ENCODE data around the gene CACNA1I. TPM values are rescaled to one million over a fixed set of nuclear protein-coding genes. Genes with fewer than 3 reads are reported as not detected.

CACNA1I gene
- total and polyA plus RNA-seq, 4 donors = 1.2 to 8.5 (median 5.6) TPM

DNA sequence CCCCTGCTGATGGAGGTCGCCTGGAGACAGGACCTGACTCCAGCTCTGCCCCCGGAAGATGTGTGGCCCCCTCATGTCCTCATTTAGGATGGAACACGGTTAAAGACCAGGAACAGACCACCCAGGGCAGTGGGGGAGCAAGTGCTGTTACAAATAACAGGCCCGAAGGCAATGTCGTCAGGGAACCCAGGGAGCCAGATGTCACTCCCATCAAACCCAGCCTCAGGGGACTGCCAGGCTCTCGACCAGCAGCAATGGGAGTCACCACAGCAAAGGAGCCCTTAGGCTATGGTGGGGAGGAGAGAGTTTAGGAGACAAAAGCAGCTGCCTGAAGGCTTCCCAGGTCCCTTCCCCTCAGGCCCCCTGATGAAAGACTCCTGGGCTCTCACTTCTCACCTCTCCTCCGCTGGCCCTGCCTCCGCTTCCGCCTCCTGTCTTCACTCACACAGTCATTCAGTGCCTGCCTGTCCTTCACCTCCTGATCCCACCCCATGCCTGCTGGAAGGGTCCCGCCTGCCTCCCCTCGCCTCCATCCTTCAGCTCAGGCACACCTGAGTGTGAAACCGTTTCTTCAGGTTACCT is 42.4 kb upstream of the CACNA1I start:
- DNase-seq (ENCODE audit: low read depth in 4 of 6, low spot score in 6 of 6) = no peak
- no peak overlapping the region for H3K4me3 ChIP-seq (ENCODE audit: low read depth, low read length)
- no peaks in the 10 kb centered on the region for H3K27me3 ChIP-seq (ENCODE audit: control insufficient read depth, insufficient read depth, low read length)
- no peaks in the 10 kb centered on the region for H3K9me3 ChIP-seq (ENCODE audit: control insufficient read depth, insufficient read depth, low read length)
- H3K27ac ChIP-seq (ENCODE audit: low read depth, low read length) = no peak overlapping the region
- 66% methylated on average over 9 of the region's 12 CpGs for WGBS (ENCODE audit: insufficient coverage)
- peaks cover 80% of the 10 kb centered on the region for H3K4me1 ChIP-seq (ENCODE audit: control insufficient read depth, insufficient read depth, low read length)
- H3K36me3 ChIP-seq (ENCODE audit: control insufficient read depth, insufficient read depth, low read length) = peaks cover 83% of the 10 kb centered on the region

DNA sequence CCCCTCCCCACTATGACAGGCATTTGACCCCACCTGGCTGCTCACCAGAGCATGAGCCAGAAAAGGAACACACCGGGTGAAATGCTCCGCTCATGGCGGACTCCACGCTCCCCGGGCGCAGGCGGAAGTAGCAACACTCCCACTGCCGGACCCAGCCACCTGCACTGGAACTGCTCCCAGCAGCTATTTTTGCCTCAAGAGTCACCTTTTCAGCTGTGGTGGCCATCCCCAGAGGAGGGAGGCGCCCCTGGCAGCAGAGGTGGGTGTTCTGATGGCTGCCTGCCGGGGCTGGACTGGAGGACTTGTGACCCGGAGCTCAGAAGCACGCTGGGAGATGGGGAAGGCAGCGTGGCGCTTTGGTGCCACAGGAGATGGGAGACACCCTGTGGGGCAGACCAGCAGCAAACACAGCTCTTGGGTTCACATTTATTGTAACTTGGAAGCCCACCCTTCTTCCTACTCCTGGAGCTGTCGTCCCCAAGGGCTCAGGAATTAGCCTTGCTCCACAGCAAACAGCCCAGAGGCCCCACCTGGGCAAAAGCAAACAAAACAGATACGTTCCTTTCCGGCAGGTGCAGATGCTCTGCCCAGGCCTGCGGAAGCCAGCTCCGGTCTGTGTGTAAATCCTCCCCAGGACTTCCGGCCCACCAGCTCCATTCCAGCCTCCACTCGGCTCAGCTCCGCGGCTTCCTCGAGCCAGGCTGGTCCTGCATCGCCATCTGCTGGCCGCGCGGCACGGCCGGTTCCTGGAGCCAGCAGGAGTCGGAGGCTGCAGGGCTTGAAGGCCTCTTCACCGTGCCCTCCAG is 41.7 kb upstream of the CACNA1I start:
- DNase-seq (ENCODE audit: low read depth in 4 of 6, low spot score in 6 of 6) = peak; percentile 52 to 95 (median 78)
- peaks cover 73% of the 10 kb centered on the region for H3K4me1 ChIP-seq (ENCODE audit: control insufficient read depth, insufficient read depth, low read length)
- WGBS (ENCODE audit: insufficient coverage) = 38% methylated on average over 32 of the region's 32 CpGs
- no peaks in the 10 kb centered on the region for H3K27me3 ChIP-seq (ENCODE audit: control insufficient read depth, insufficient read depth, low read length)
- H3K9me3 ChIP-seq (ENCODE audit: control insufficient read depth, insufficient read depth, low read length) = no peaks in the 10 kb centered on the region
- H3K36me3 ChIP-seq (ENCODE audit: control insufficient read depth, insufficient read depth, low read length) = peaks cover 76% of the 10 kb centered on the region
- no peak overlapping the region for H3K27ac ChIP-seq (ENCODE audit: low read depth, low read length)
- H3K4me3 ChIP-seq (ENCODE audit: low read depth, low read length) = peak overlapping the region; percentile 5

DNA sequence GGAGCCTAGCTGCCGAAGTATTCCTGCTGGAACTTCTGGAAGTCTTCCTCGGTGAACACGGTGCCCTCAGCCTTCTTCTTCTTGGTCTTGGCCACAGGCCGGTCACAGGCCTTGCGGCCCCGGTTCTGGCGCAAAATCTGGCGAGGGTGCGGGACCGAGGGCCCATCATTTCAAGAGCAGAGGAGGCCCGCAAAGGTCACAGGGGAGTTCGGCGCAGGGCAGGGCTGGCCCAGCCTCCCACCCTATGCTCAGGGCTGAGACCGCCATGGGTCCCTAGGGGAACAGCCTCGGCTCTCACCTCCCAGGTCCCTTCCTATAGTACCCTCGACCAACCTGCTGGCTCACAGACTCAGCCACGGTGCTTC is 41.1 kb upstream of the CACNA1I start:
- H3K9me3 ChIP-seq (ENCODE audit: control insufficient read depth, insufficient read depth, low read length) = no peaks in the 10 kb centered on the region
- H3K27ac ChIP-seq (ENCODE audit: low read depth, low read length) = no peak overlapping the region
- H3K4me1 ChIP-seq (ENCODE audit: control insufficient read depth, insufficient read depth, low read length) = peaks cover 68% of the 10 kb centered on the region
- no peak for DNase-seq (ENCODE audit: low read depth in 4 of 6, low spot score in 6 of 6)
- H3K27me3 ChIP-seq (ENCODE audit: control insufficient read depth, insufficient read depth, low read length) = no peaks in the 10 kb centered on the region
- peaks cover 70% of the 10 kb centered on the region for H3K36me3 ChIP-seq (ENCODE audit: control insufficient read depth, insufficient read depth, low read length)
- 70% methylated on average over 17 of the region's 17 CpGs for WGBS (ENCODE audit: insufficient coverage)
- H3K4me3 ChIP-seq (ENCODE audit: low read depth, low read length) = peak overlapping the region; percentile 5

- Histone ChIP-seq H3K9me3 (ENCODE audit: control insufficient read depth, insufficient read depth, low read length) (no peaks in the 10 kb centered on the region), H3K36me3 (ENCODE audit: control insufficient read depth, insufficient read depth, low read length) (peaks cover 64% of the 10 kb centered on the region), H3K27ac (ENCODE audit: low read depth, low read length) (no peak overlapping the region), H3K27me3 (ENCODE audit: control insufficient read depth, insufficient read depth, low read length) (no peaks in the 10 kb centered on the region), H3K4me3 (ENCODE audit: low read depth, low read length) (no peak overlapping the region), H3K4me1 (ENCODE audit: control insufficient read depth, insufficient read depth, low read length) (peaks cover 68% of the 10 kb centered on the region)
- WGBS (ENCODE audit: insufficient coverage) = 89% methylated on average over 6 of the region's 6 CpGs
- no peak for DNase-seq (ENCODE audit: low read depth in 4 of 6, low spot score in 6 of 6)
Measured at GRCh38 chr22:39530116-39530515, 40.4 kb upstream of the CACNA1I start.

DNA sequence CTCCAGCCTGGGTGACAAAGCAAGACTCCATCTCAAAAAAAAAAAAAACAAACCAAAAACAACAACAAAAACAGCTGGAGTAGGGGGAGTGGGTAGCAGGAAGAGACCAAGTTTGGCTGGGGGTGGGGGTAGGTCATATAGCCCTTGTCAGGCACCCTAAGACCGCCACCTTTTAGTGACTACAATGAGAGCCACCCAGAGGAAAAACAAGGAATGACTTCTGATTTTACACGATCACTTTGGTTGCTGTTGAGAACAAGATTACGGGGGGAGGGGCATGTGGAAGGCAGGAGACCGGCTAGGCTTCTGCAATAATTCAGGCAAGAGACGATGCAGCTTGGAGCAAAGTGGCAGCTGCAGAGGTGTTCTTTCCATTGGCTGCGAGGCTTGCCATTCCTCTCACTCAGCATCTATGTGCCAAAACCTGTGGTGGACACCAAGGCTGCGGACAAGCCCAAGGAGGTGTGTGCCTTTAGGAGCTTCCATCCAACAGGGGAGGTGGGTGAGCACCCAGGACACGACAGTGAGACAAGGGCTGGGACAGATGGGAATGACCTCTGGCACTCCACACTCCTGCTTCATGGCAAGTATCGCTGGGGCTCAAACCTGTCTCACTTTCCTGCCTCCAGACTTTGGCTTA is 39.7 kb upstream of the CACNA1I start:
- Histone ChIP-seq H3K27ac (ENCODE audit: low read depth, low read length) (no peak overlapping the region), H3K36me3 (ENCODE audit: control insufficient read depth, insufficient read depth, low read length) (peaks cover 57% of the 10 kb centered on the region), H3K9me3 (ENCODE audit: control insufficient read depth, insufficient read depth, low read length) (no peaks in the 10 kb centered on the region), H3K27me3 (ENCODE audit: control insufficient read depth, insufficient read depth, low read length) (no peaks in the 10 kb centered on the region), H3K4me1 (ENCODE audit: control insufficient read depth, insufficient read depth, low read length) (peaks cover 64% of the 10 kb centered on the region), H3K4me3 (ENCODE audit: low read depth, low read length) (no peak overlapping the region)
- 40% methylated on average over 8 of the region's 9 CpGs for whole genome bisulfite sequencing (ENCODE audit: insufficient coverage)
- DNase-seq (ENCODE audit: low read depth in 4 of 6, low spot score in 6 of 6) = peak in 1 of 6 donors; percentile 57

GRCh38 chr22:39532215-39533073 is 38.1 kb upstream of the CACNA1I start, which contains the start of gene RPS19BP1:
TSS of gene RPS19BP1 (minus strand) at chr22:39532748. CDS start at chr22:39532738, 10 bp downstream.
- Histone ChIP-seq H3K36me3 (ENCODE audit: control insufficient read depth, insufficient read depth, low read length) (peaks cover 41% of the 10 kb centered on the region), H3K4me1 (ENCODE audit: control insufficient read depth, insufficient read depth, low read length) (peaks cover 56% of the 10 kb centered on the region), H3K27me3 (ENCODE audit: control insufficient read depth, insufficient read depth, low read length) (no peaks in the 10 kb centered on the region), H3K4me3 (ENCODE audit: low read depth, low read length) (peak within 1 kb of the TSS; percentile 87), H3K27ac (ENCODE audit: low read depth, low read length) (peak within 1 kb of the TSS; percentile 91), H3K9me3 (ENCODE audit: control insufficient read depth, insufficient read depth, low read length) (no peaks in the 10 kb centered on the region)
- WGBS (ENCODE audit: insufficient coverage) = under 1% methylated on average over 66 of the region's 67 CpGs
- DNase-seq (ENCODE audit: low read depth in 4 of 6, low spot score in 6 of 6) = peak; percentile 98 to 100 (median 100)

- no peak overlapping the region for H3K27ac ChIP-seq (ENCODE audit: low read depth, low read length)
- H3K4me3 ChIP-seq (ENCODE audit: low read depth, low read length) = no peak overlapping the region
- peaks cover 24% of the 10 kb centered on the region for H3K36me3 ChIP-seq (ENCODE audit: control insufficient read depth, insufficient read depth, low read length)
- H3K4me1 ChIP-seq (ENCODE audit: control insufficient read depth, insufficient read depth, low read length) = peaks cover 49% of the 10 kb centered on the region
- no peak for DNase-seq (ENCODE audit: low read depth in 4 of 6, low spot score in 6 of 6)
- H3K9me3 ChIP-seq (ENCODE audit: control insufficient read depth, insufficient read depth, low read length) = no peaks in the 10 kb centered on the region
- H3K27me3 ChIP-seq (ENCODE audit: control insufficient read depth, insufficient read depth, low read length) = no peaks in the 10 kb centered on the region
- WGBS (ENCODE audit: insufficient coverage) = 80% methylated on average over 10 of the region's 12 CpGs
Measured at GRCh38 chr22:39534092-39534506, 36.5 kb upstream of the CACNA1I start.

DNA sequence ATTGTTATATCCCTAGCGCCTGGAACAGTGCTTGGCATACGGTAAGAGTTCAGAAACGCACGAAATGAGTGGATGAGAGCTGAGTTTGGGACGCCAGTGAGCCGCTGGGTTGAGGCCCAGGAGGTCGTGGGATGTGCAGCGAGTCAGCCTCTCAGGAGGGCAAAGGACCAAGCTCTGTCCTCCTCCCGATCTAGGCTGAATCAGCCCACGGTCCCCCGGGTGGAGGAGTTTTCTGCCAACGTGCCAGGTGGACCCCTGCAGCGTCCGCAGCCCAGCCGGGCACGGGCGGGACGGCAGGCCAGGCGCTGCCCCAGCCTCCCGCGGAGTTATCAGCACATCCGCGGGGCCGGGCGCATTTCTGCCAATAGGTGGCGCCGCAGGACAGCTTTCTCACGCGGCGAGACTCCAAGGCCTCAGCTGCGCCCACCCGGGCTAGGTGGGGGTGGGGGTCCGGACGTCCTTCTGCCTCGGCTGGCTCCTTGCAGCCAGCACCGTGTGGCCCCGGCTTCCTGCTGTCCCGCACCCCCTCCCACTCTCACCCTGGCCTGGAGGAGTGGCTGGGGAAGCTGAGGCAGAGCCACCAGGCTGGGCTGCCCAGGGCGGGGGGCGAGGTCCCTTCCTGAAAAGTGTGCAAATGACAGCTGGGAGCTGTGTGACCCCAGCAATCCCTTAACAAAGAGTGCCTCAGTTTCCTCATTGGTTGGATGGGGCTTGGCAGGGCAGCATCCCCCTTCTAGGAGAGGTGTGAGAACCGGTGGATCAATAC is 35.8 kb upstream of the CACNA1I start:
- WGBS (ENCODE audit: insufficient coverage) = 8% methylated on average over 35 of the region's 41 CpGs

More for the DNA sequence above, 35.8 kb upstream of the CACNA1I start:
- H3K27me3 ChIP-seq (ENCODE audit: control insufficient read depth, insufficient read depth, low read length) = no peaks in the 10 kb centered on the region
- H3K4me1 ChIP-seq (ENCODE audit: control insufficient read depth, insufficient read depth, low read length) = peaks cover 43% of the 10 kb centered on the region
- peak in 5 of 6 donors; percentile 62 to 93 (median 73) for DNase-seq (ENCODE audit: low read depth in 4 of 6, low spot score in 6 of 6)
- peaks cover 17% of the 10 kb centered on the region for H3K36me3 ChIP-seq (ENCODE audit: control insufficient read depth, insufficient read depth, low read length)
- no peak overlapping the region for H3K27ac ChIP-seq (ENCODE audit: low read depth, low read length)
- no peak overlapping the region for H3K4me3 ChIP-seq (ENCODE audit: low read depth, low read length)
- no peaks in the 10 kb centered on the region for H3K9me3 ChIP-seq (ENCODE audit: control insufficient read depth, insufficient read depth, low read length)
